ENCODE results near the gene SPATA12. TPM values are rescaled to one million over a fixed set of nuclear protein-coding genes. Genes with fewer than 3 reads are reported as not detected.
A peak's percentile ranks its signal among the peaks of the same experiment; 100 is the strongest.

Gene SPATA12
- total and polyA plus RNA-seq, 4 donors: 0.20 TPM; not detected in 3

DNA sequence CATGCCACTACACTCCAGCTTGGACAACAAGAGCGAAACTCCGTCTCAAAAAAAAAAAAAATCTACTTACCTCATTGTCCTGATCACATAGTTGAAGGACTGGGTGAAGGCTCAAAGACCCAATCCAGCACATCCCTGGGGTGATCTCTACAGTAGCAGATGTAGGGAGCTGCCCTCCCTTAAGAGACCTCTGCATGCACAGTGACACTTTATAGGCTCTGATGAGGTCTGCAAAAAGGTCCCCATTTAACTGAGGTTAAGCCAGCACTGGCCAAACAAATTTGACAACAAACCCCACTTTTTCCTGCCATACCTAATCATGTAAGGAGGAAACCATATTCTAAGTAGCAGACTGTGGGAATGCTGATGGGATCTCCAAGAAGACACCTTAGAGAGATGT, 31.1 kb upstream of the SPATA12 start:
- no peak for DNase-seq (ENCODE audit: low read depth in 4 of 6, low spot score in 6 of 6)
- WGBS (ENCODE audit: insufficient coverage): no CpG with 5 or more reads among the region's 2 CpGs
- no peak overlapping the region for H3K4me3 ChIP-seq (ENCODE audit: low read depth, low read length)
- no peak overlapping the region for H3K27ac ChIP-seq (ENCODE audit: low read depth, low read length)
- no peaks in the 10 kb centered on the region for H3K9me3 ChIP-seq (ENCODE audit: control insufficient read depth, insufficient read depth, low read length)
- H3K36me3 ChIP-seq (ENCODE audit: control insufficient read depth, insufficient read depth, low read length): no peaks in the 10 kb centered on the region
- peaks cover 6% of the 10 kb centered on the region for H3K4me1 ChIP-seq (ENCODE audit: control insufficient read depth, insufficient read depth, low read length)
- H3K27me3 ChIP-seq (ENCODE audit: control insufficient read depth, insufficient read depth, low read length): no peaks in the 10 kb centered on the region

DNA sequence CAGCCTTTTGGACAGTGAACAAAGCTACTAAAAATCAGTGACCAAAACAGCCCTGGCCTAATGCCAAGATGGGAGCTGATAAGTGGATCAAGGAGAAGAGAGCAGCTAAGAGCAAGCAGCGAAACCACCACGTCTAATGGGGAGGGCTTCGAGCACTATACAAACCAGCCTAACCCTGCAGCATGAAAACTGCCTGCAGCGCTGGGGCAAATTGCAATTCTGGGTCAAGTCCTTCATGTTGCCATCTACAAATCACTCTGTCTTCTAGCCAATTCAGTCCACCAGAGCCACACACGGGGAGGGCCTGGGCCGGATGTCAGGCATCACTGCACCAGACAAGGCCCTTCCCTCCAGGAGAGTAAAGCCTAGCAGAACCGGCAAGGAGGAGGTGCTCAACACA, 30.5 kb upstream of the SPATA12 start:
- Histone ChIP-seq H3K36me3 (ENCODE audit: control insufficient read depth, insufficient read depth, low read length) (no peaks in the 10 kb centered on the region), H3K4me1 (ENCODE audit: control insufficient read depth, insufficient read depth, low read length) (peaks cover 6% of the 10 kb centered on the region), H3K27ac (ENCODE audit: low read depth, low read length) (no peak overlapping the region), H3K4me3 (ENCODE audit: low read depth, low read length) (no peak overlapping the region), H3K9me3 (ENCODE audit: control insufficient read depth, insufficient read depth, low read length) (no peaks in the 10 kb centered on the region), H3K27me3 (ENCODE audit: control insufficient read depth, insufficient read depth, low read length) (no peaks in the 10 kb centered on the region)
- peak in 1 of 6 donors; percentile 38 for DNase-seq (ENCODE audit: low read depth in 4 of 6, low spot score in 6 of 6)
- 47% methylated on average over 4 of the region's 7 CpGs for WGBS (ENCODE audit: insufficient coverage)

DNA sequence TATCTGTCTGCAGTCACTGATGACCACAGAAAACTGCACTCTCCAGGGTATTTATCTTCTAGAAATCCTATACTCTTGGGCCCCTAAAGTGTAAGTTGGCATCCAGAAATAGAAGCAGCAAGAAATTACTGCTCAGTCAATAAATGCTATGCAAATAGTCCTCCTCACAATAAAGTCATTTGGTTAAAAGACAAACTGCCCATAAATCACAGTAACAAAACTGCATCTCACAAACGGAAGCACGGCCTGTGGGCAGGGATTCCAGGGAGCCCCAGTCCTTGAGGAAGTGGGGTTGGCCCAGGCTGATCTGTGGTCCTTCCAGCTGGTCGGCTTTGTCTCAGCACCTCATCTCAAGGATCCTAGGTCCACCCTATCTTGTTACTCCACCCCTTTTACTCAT, 29.7 kb upstream of the SPATA12 start:
- Histone ChIP-seq H3K4me1 (ENCODE audit: control insufficient read depth, insufficient read depth, low read length) (peaks cover 6% of the 10 kb centered on the region), H3K36me3 (ENCODE audit: control insufficient read depth, insufficient read depth, low read length) (no peaks in the 10 kb centered on the region), H3K4me3 (ENCODE audit: low read depth, low read length) (no peak overlapping the region), H3K27ac (ENCODE audit: low read depth, low read length) (no peak overlapping the region), H3K9me3 (ENCODE audit: control insufficient read depth, insufficient read depth, low read length) (no peaks in the 10 kb centered on the region), H3K27me3 (ENCODE audit: control insufficient read depth, insufficient read depth, low read length) (no peaks in the 10 kb centered on the region)
- DNase-seq (ENCODE audit: low read depth in 4 of 6, low spot score in 6 of 6): no peak
- 11% methylated on average over 2 of the region's 3 CpGs for WGBS (ENCODE audit: insufficient coverage)

DNA sequence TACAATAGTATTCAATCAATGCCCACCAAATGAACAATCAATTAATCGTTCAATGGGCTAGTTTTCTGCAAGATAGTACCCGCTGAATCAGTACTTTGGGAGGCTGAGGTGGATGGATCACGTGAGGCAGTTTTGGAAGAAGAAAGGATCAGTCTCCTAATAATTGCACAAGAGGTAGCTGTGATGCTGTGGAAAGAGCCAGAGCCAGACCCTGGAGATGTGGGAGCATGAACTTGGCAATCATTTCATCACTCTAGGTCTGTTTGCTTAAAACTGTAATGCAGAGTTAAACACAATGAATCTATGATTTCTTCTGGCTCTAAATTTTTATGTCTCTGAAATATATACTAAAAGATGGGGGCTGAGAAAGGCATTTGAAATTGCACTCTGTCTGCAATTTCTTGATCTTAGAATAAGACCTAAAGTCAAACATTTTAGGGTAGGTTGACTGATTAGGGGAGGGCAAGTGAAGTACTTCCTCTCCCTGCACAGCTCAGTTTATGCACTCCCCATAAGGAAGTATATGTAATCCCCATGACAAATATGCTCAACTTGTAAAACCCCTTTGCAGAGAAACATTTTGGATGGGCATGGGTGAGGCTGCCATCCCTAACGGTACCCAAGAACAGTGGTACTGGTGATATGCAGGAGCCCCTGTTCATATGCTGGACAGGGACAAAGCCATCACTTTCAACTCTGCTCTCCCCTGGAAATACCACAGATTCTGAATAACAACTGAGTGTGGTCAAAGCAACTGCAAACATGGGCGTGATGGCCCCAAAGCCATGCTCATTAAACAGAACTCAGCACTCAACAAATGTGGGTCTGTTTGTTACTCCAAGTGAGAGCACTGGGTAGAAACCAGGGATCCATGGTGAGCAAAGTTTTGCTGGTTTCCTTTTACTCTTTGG, 28.6 kb upstream of the SPATA12 start:
- Histone ChIP-seq H3K4me1 (ENCODE audit: control insufficient read depth, insufficient read depth, low read length) (peaks cover 6% of the 10 kb centered on the region), H3K9me3 (ENCODE audit: control insufficient read depth, insufficient read depth, low read length) (no peaks in the 10 kb centered on the region), H3K27ac (ENCODE audit: low read depth, low read length) (no peak overlapping the region), H3K27me3 (ENCODE audit: control insufficient read depth, insufficient read depth, low read length) (no peaks in the 10 kb centered on the region), H3K36me3 (ENCODE audit: control insufficient read depth, insufficient read depth, low read length) (no peaks in the 10 kb centered on the region), H3K4me3 (ENCODE audit: low read depth, low read length) (no peak overlapping the region)
- 92% methylated on average over 4 of the region's 5 CpGs for WGBS (ENCODE audit: insufficient coverage)
- DNase-seq (ENCODE audit: low read depth in 4 of 6, low spot score in 6 of 6): no peak

DNA sequence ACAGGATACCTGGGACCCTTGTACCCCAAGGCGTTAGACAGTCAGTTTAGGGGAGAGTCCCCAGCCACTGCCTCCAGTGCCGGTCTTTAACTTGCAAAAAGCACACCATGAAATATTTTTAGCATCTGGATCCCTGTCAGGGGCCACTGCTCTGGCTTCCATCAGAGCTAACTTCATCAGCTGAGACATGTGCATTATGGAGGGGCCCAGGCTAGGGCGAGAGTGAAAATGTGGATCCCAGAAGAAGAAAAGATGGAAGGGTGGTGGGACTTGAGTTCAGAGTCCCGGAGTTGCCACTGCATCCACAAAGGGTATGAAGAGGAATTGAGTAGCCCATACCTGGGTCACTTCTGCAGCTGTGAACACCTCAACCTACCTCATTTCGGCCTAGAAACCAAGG, 23.5 kb upstream of the SPATA12 start:
- WGBS (ENCODE audit: insufficient coverage): 91% methylated on average over 4 of the region's 5 CpGs

DNA sequence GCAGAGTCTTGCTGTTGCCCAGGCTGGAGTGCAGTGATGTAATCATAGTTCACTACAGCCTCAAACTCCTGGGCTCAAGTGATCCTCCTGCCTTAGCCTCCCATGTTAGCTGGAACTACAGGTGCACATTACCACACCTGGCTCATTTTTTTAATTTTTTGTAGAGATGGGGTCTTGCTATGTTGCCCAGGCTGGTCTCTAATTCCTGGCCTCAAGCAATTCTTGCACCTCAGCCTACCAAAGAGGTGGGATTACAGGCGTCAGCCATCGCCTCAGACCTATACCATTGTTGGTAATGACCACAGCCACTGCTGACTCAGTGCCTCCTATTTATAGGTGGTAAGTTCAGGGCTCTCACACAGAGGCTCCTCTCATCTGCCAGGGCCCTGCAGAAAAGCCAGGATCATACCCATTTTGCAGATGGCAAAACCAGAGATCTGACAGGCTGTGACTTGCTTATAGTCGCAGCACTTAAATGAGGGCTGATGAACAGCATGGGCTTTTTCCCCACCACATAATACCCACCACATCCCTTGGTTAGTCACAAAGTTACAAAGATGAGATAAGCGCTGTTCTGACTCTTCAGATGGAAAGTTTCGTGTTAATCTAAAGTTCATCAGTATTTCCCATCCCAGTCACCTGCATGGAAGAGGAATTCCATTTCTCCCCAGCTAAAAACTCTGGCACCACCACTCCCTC, 21.8 kb upstream of the SPATA12 start:
- no peaks in the 10 kb centered on the region for H3K27me3 ChIP-seq (ENCODE audit: control insufficient read depth, insufficient read depth, low read length)
- H3K36me3 ChIP-seq (ENCODE audit: control insufficient read depth, insufficient read depth, low read length): no peaks in the 10 kb centered on the region
- no peaks in the 10 kb centered on the region for H3K4me1 ChIP-seq (ENCODE audit: control insufficient read depth, insufficient read depth, low read length)
- H3K27ac ChIP-seq (ENCODE audit: low read depth, low read length): no peak overlapping the region
- no peaks in the 10 kb centered on the region for H3K9me3 ChIP-seq (ENCODE audit: control insufficient read depth, insufficient read depth, low read length)
- no peak overlapping the region for H3K4me3 ChIP-seq (ENCODE audit: low read depth, low read length)
- WGBS (ENCODE audit: insufficient coverage): 100% methylated on average over 3 of the region's 5 CpGs
- DNase-seq (ENCODE audit: low read depth in 4 of 6, low spot score in 6 of 6): no peak

More for the DNA sequence above, 23.5 kb upstream of the SPATA12 start:
- no peak for DNase-seq (ENCODE audit: low read depth in 4 of 6, low spot score in 6 of 6)
- Histone ChIP-seq H3K4me1 (ENCODE audit: control insufficient read depth, insufficient read depth, low read length) (no peaks in the 10 kb centered on the region), H3K36me3 (ENCODE audit: control insufficient read depth, insufficient read depth, low read length) (no peaks in the 10 kb centered on the region), H3K4me3 (ENCODE audit: low read depth, low read length) (no peak overlapping the region), H3K27me3 (ENCODE audit: control insufficient read depth, insufficient read depth, low read length) (no peaks in the 10 kb centered on the region), H3K27ac (ENCODE audit: low read depth, low read length) (no peak overlapping the region), H3K9me3 (ENCODE audit: control insufficient read depth, insufficient read depth, low read length) (no peaks in the 10 kb centered on the region)

DNA sequence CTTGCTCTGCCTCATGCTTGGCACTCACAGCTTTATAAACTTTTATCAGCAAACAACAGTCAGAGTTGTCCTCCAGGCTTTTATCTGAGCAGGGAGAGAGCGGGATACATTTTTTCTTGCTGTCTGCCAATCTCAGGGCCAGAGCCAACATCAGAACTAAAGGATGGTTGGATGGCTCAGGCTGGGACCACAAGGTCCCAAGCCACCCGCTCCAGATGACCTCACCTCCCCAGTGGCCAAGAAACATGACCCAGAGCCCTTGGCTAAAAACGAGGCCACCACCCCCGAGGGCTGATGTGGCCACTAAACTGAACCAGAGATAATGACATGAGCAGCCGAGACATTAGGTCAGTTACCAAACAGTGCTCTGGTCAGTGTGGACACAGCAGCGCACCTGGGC, 18.8 kb upstream of the SPATA12 start:
- no peak overlapping the region for H3K4me3 ChIP-seq (ENCODE audit: low read depth, low read length)
- no peak for DNase-seq (ENCODE audit: low read depth in 4 of 6, low spot score in 6 of 6)
- no peak overlapping the region for H3K27ac ChIP-seq (ENCODE audit: low read depth, low read length)
- H3K27me3 ChIP-seq (ENCODE audit: control insufficient read depth, insufficient read depth, low read length): no peaks in the 10 kb centered on the region
- H3K36me3 ChIP-seq (ENCODE audit: control insufficient read depth, insufficient read depth, low read length): no peaks in the 10 kb centered on the region
- 74% methylated on average over 4 of the region's 6 CpGs for WGBS (ENCODE audit: insufficient coverage)
- no peaks in the 10 kb centered on the region for H3K9me3 ChIP-seq (ENCODE audit: control insufficient read depth, insufficient read depth, low read length)
- no peaks in the 10 kb centered on the region for H3K4me1 ChIP-seq (ENCODE audit: control insufficient read depth, insufficient read depth, low read length)

DNA sequence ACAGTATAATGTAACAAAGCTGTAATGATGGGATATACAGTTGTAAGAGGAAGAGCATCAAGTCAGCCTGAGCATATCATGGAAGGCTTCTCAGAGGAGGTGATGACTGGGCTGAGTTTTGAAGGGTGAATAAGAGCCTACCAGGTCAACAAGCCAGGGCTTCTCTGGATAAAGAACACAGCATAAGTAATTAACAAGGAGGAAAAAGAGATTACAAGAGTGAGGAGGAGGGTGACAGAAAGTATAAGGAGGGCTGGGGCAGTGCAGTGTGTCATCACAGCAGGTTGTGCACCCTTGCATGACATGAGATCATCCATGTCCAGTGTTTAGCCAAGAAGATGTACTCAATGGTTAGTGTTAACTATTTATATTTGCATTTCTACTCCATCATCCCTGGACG, 16.9 kb upstream of the SPATA12 start:
- Histone ChIP-seq H3K4me1 (ENCODE audit: control insufficient read depth, insufficient read depth, low read length) (peaks cover 6% of the 10 kb centered on the region), H3K27me3 (ENCODE audit: control insufficient read depth, insufficient read depth, low read length) (no peaks in the 10 kb centered on the region), H3K27ac (ENCODE audit: low read depth, low read length) (no peak overlapping the region), H3K9me3 (ENCODE audit: control insufficient read depth, insufficient read depth, low read length) (no peaks in the 10 kb centered on the region), H3K36me3 (ENCODE audit: control insufficient read depth, insufficient read depth, low read length) (no peaks in the 10 kb centered on the region), H3K4me3 (ENCODE audit: low read depth, low read length) (no peak overlapping the region)
- no peak for DNase-seq (ENCODE audit: low read depth in 4 of 6, low spot score in 6 of 6)
- WGBS (ENCODE audit: insufficient coverage): no CpG with 5 or more reads among the region's 1 CpG

DNA sequence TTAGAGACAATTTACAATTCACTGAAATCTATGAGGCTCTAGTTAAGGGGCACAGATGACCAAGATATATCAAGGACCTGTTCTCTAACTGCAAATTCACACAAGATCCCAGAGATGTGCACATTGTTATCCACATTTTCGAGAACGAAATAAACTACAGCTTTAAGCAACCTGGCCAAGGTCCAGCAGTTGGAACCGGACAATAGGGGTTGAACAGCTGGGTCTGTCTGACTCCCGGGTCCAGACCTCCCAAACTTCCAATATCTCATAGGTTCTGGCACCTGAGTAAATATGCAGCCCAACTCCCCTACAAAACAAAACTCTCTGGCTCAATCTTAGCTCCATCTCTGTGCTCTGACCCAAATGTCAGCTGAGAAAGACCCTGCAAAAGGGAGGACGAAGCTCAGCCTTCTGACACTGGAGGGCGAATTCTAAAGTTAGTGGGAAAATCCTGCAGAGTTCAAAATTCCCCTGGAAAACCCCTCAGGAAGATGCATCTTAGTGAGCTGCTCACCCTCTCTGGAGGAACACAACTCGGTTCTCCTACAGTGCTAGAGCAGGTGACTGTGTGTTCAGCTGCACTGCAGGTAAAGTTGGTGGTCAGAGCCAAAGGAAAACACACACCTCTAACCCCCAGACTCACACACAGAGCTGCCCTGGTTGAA, 14.2 kb upstream of the SPATA12 start:
- Histone ChIP-seq H3K4me3 (ENCODE audit: low read depth, low read length) (no peak overlapping the region), H3K27me3 (ENCODE audit: control insufficient read depth, insufficient read depth, low read length) (no peaks in the 10 kb centered on the region), H3K36me3 (ENCODE audit: control insufficient read depth, insufficient read depth, low read length) (no peaks in the 10 kb centered on the region), H3K4me1 (ENCODE audit: control insufficient read depth, insufficient read depth, low read length) (peaks cover 9% of the 10 kb centered on the region), H3K27ac (ENCODE audit: low read depth, low read length) (no peak overlapping the region), H3K9me3 (ENCODE audit: control insufficient read depth, insufficient read depth, low read length) (no peaks in the 10 kb centered on the region)
- peak in 1 of 6 donors; percentile 38 for DNase-seq (ENCODE audit: low read depth in 4 of 6, low spot score in 6 of 6)
- 41% methylated on average over 4 of the region's 7 CpGs for WGBS (ENCODE audit: insufficient coverage)

Data from spinal cord (tissue), 10 donors.